ENCODE data around the gene NRTN.

DNA sequence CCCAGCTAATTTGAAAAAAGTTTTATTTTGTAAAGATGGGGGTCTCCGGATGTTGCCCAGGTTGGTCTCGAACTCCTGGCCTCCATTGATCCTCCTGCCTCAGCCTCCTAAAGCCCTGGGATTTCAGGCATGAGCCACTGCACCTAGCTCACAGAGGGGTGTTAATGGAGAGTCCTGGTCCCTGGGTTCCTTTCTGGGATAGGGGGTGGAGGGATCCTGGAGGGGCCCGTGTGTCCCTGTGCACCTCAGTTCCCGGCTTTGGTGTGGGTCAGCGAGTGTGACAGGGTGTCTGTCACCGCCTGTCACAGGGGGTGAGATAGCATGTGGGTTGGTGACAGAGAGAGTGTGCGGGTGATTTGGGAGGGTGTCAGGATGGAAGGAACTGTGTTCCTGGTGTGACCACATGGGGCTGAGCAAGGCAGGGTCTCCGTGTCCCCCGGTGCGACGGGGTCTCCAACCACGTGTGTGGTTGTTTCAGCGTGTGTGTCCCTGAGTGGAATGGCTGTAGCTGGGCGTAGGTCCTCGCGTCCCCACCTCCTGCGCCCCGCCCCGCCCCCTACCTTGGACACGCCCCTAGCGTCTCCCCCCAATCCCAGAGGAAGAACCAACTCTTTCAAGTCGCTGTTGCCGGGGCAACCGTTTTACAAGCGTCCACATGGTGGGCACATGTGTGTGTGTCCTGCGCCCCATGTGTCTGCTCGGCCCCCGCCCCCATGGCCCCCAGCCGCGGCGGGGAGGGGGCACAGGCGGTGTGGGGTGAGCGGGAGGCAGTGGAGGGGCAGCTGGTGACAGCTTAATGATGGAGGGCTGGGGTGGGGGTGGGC lies 2.9 kb upstream of the NRTN start:
- no peak for TF ChIP-seq POLR2AphosphoS5 (IDR thresholded peaks at IDR 0.05)
- TF ChIP-seq POLR2A (IDR thresholded peaks at IDR 0.05): no peak
